Spinal cord (tissue), 10 donors: ENCODE results near the gene RAF1. TPM values are rescaled to one million over a fixed set of nuclear protein-coding genes. Genes with fewer than 3 reads are reported as not detected.

Source experiments
- DNase-seq, 6 donors: peaks; one replicate each; pipeline versions ENCODE4 v3.0.0 to v3.0.0-alpha.2; 2013 to 2015; ENCODE audit warnings: low spot score in 6 of 6, low read depth in 4 of 6
- H3K27ac ChIP-seq: one replicate; pipeline ENCODE4 v1.5.1; 2013; ENCODE audit warnings: low read depth, low read length, control low read depth
- H3K27me3 ChIP-seq: one replicate; pipeline ENCODE4 v1.6.1; 2013; ENCODE audit warnings: low read length; ENCODE audit not compliant: control insufficient read depth, insufficient read depth
- H3K36me3 ChIP-seq: one replicate; pipeline ENCODE4 v1.6.1; 2013; ENCODE audit warnings: low read length; ENCODE audit not compliant: control insufficient read depth, insufficient read depth
- H3K4me1 ChIP-seq: one replicate; pipeline ENCODE4 v1.6.1; 2013; ENCODE audit warnings: low read length; ENCODE audit not compliant: control insufficient read depth, insufficient read depth
- H3K4me3 ChIP-seq: one replicate; pipeline ENCODE4 v1.5.1; 2013; ENCODE audit warnings: low read depth, low read length, control low read depth
- H3K9me3 ChIP-seq: one replicate; pipeline ENCODE4 v1.6.1; 2013; ENCODE audit warnings: low read length; ENCODE audit not compliant: control insufficient read depth, insufficient read depth
- WGBS: methylation state at CpG from one replicate; pipeline ENCODE4 v1.1.5; 2013; ENCODE audit warnings: missing lambda C conversion rate; ENCODE audit not compliant: insufficient coverage; 5-methylcytosine and 5-hydroxymethylcytosine counted together
- polyA plus RNA-seq, 2 donors: library from polyadenylated mRNA; unstranded; fragments of 120-200 nt; gene quantifications; one replicate each; pipeline ENCODE4 v1.2.1, GENCODE V29; 2013; ENCODE audit not compliant: insufficient read length in 2 of 2
- total RNA-seq, 2 donors: library from RNA; depleted of rRNA in 1 of 2; stranded (reverse); fragments of 120-200 nt in 1 of 2; fragments of >200 nt in 1 of 2; gene quantifications; one replicate each; pipeline versions ENCODE4 v1.2.3 to v1.2.4, GENCODE V29; 2013 to 2014
- donor health status: healthy.

Gene RAF1
- total and polyA plus RNA-seq, 4 donors, result 109 to 135 (median 121) TPM

DNA sequence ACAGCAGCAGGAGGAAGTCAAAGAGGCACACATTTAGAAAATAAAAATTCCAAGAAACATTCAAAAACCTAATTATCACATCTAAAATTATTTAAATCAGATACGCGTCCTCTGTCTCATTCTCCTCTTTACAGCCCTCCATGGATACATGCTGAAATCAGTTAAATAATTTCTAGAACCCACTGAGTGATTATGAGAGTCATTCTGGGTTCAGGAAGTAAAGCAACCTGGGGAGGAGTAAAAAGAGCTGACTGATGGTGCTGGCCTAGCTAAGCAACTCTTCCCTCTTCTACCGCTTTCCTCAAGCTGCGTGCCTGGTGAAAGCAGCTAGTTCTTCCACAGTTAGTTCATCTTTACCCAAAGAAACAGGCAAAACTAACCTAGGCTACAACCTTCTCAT lies 48.7 kb downstream of the RAF1 start:
- H3K27ac ChIP-seq, result no peak overlapping the region
- DNase-seq, result peak in 1 of 6 donors; percentile 58
- no CpG with 5 or more reads among the region's 4 CpGs for WGBS
- H3K4me1 ChIP-seq, result no peaks in the 10 kb centered on the region
- H3K9me3 ChIP-seq, result no peaks in the 10 kb centered on the region
- H3K36me3 ChIP-seq, result peaks cover 19% of the 10 kb centered on the region
- H3K4me3 ChIP-seq, result no peak overlapping the region
- no peaks in the 10 kb centered on the region for H3K27me3 ChIP-seq

DNA sequence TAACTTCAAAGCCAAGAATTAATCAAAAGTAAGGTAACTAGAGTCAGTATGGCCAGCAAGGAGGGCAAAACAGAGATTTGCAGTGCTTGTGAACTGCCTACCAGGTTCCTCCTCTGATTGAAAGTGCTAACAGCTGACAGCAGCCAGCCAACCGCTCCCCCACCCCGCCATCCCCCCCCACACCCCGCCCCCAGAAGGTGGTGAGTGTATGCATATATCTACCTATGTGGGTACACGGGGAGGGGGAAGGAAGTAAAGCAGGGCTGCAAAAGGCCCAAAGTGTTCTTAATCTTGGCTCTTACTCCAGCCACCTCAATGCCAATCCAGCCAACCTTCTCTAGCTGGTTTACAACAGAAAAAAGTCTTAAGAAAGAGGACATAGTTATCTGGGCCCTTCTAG lies 50.7 kb downstream of the RAF1 start:
- no peak overlapping the region for H3K27ac ChIP-seq
- H3K27me3 ChIP-seq, result no peaks in the 10 kb centered on the region
- no peaks in the 10 kb centered on the region for H3K9me3 ChIP-seq
- H3K36me3 ChIP-seq, result peaks cover 19% of the 10 kb centered on the region
- WGBS, result no CpG with 5 or more reads among the region's 4 CpGs
- no peak overlapping the region for H3K4me3 ChIP-seq
- no peak for DNase-seq
- no peaks in the 10 kb centered on the region for H3K4me1 ChIP-seq

DNA sequence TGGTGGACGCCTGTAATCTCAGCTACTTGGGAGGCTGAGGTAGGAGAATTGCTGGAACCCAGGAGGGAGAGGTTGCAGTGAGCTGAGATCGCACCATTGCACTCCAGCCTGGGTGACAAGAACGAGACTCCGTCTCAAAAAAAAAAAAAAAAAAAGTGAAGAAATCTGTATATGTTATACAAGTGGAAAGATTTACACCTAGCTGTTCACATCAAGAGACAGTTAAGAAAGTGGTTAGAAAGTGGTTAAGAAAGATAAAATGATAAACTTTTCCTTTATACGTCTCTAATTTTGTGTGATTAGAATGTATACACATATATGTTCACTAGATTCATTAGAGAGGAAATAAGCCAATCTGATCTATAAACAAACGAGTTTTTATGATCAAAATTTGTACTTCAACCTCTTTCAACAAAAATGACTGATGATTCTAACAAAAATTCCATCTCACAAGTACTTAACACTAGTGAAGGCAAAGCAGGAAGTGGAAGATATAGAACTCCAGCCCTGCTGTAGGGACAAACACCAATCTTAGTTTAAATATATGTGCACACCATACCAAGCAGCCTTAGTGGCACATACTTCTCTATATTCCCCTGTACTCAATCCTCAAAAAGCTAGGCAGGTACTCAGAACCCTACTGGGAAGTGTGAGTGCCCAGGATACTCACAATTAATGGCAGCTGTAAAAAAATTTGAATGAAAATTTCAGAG lies 51.2 kb downstream of the RAF1 start:
- H3K4me3 ChIP-seq, result no peak overlapping the region
- 100% methylated on average over 1 of the region's 6 CpGs for WGBS
- no peaks in the 10 kb centered on the region for H3K27me3 ChIP-seq
- no peaks in the 10 kb centered on the region for H3K9me3 ChIP-seq
- peaks cover 19% of the 10 kb centered on the region for H3K36me3 ChIP-seq
- H3K27ac ChIP-seq, result no peak overlapping the region
- no peaks in the 10 kb centered on the region for H3K4me1 ChIP-seq
- DNase-seq, result no peak

DNA sequence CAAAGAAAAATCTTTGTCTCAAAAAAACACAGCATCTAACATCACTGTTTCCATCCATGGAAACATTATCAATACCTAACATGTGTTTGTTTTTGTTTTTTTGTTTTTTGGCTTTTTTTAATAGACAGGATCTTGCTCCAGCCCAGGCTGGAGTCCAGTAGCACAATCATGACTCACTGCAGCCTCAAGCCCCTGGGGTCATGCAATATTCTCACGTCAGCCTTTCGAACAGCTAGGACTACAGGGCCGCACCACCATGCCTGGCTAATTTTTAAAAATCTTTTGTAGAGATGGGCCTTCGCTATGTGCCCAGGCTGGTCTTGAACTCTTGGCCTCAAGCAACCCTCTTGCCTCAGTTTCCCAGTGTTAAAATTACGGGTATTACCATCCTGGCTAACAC lies 52.8 kb downstream of the RAF1 start:
- Histone ChIP-seq H3K4me3 (no peak overlapping the region), H3K36me3 (peaks cover 19% of the 10 kb centered on the region), H3K27ac (no peak overlapping the region), H3K9me3 (no peaks in the 10 kb centered on the region), H3K27me3 (no peaks in the 10 kb centered on the region), H3K4me1 (no peaks in the 10 kb centered on the region)
- DNase-seq, result no peak
- 69% methylated on average over 4 of the region's 5 CpGs for WGBS

DNA sequence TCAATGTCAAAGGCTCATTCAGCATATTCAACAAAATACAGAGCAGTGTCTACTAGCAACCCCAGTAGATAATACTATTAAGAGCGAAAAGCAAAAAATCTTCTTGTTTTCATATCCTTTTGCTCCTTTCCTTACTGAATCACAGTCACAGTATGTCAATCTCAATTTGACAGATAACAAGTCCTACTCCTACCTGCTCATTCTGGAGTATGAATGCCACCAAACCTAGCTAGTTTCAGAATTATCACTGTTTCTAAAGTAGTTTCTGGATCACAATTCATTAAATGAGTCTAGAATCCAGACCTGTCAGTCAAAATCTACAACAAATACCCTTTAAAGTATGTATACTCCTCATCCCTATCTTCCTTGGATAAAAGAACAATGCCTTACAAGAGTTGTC lies 55.5 kb downstream of the RAF1 start:
- no peak overlapping the region for H3K4me3 ChIP-seq
- no peaks in the 10 kb centered on the region for H3K9me3 ChIP-seq
- H3K36me3 ChIP-seq, result peaks cover 19% of the 10 kb centered on the region
- no CpG with 5 or more reads among the region's 1 CpG for WGBS
- H3K4me1 ChIP-seq, result no peaks in the 10 kb centered on the region
- DNase-seq, result no peak
- no peaks in the 10 kb centered on the region for H3K27me3 ChIP-seq
- H3K27ac ChIP-seq, result no peak overlapping the region

DNA sequence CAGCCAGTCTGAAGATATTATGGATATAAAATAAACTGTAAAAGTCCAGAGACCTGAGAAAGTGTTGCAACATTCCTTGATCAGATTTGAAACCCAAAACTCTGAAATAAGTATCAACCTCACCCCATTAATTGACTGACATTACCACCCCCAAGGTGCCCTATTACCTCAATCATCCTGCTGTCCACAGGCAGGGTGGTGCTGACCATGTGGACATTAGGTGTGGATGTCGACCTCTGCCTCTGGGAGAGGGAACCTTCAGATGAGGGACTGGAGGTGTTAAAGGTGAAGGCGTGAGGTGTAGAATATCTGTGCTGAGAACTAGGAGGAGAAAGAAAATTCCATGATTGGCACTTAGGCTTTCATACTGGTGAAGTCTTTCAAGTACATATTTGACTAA lies 59.9 kb downstream of the RAF1 start:
- Histone ChIP-seq H3K4me3 (no peak overlapping the region), H3K9me3 (no peaks in the 10 kb centered on the region), H3K27ac (no peak overlapping the region), H3K27me3 (no peaks in the 10 kb centered on the region), H3K4me1 (no peaks in the 10 kb centered on the region), H3K36me3 (peaks cover 17% of the 10 kb centered on the region)
- WGBS, result 100% methylated on average over 1 of the region's 2 CpGs
- DNase-seq, result no peak

DNA sequence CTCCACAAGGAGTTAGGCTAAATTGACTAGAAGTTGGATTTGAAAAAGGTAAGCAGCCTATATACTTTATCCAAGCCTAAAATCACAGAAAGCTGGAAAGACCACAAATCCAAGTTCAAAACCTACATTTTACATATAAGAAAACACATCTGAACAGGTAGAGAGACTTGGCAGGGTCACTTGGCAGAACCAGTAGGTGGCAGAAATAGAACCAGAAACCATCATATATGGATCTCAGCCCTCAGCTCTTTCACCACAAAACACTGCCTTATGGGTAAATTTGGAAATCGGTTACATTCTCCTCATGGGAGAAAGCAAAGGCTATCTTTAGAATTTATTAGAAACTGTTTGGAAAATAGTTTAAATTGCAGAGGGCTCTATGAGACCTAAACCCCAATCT lies 62.8 kb downstream of the RAF1 start:
- H3K27me3 ChIP-seq, result no peaks in the 10 kb centered on the region
- H3K27ac ChIP-seq, result no peak overlapping the region
- no peaks in the 10 kb centered on the region for H3K9me3 ChIP-seq
- peak in 1 of 6 donors; percentile 23 for DNase-seq
- no peak overlapping the region for H3K4me3 ChIP-seq
- no peaks in the 10 kb centered on the region for H3K4me1 ChIP-seq
- WGBS, result no CpG with 5 or more reads among the region's 1 CpG
- H3K36me3 ChIP-seq, result peaks cover 30% of the 10 kb centered on the region

DNA sequence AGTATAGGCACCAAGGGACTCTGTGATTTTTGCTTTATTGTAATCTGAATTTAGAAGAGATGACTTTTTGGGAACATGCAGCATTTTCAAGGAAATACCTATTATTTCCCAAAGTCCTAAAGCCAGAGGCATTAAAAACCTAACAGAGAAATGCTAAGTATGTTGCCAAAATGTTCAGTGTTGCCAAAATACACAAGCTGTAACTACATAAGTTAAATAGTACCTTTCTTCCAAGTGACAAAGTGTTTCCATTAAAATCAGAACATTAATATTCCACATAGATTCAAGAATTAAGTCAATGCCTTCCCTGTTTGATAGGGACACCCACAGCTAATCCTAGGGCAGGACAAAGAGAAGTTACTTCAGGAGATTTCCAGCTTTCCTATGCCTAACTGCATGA lies 65.0 kb downstream of the RAF1 start:
- Histone ChIP-seq H3K27me3 (no peaks in the 10 kb centered on the region), H3K27ac (no peak overlapping the region), H3K4me3 (no peak overlapping the region), H3K4me1 (no peaks in the 10 kb centered on the region), H3K36me3 (peaks cover 40% of the 10 kb centered on the region), H3K9me3 (no peaks in the 10 kb centered on the region)
- no peak for DNase-seq

DNA sequence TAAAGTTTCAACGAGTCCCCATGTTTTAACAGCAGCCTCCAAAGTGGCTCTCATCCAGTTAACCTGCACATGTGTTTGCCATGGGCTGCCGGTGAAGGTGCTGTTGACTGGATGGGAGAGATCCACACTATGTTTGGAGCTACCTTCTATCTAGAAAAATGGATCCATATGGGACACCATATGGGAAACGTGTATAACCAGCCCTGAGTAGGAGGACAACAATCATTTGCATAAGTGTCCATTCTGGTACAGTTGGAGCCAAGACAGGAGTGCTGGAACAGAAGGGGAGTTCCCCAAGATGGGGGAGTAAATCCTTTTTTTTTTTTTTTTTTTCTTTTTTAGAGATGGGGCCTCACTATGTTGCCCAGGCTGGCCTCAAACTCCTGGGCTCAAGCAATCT lies 70.4 kb downstream of the RAF1 start:
- 100% methylated on average over 2 of the region's 3 CpGs for WGBS

DNA sequence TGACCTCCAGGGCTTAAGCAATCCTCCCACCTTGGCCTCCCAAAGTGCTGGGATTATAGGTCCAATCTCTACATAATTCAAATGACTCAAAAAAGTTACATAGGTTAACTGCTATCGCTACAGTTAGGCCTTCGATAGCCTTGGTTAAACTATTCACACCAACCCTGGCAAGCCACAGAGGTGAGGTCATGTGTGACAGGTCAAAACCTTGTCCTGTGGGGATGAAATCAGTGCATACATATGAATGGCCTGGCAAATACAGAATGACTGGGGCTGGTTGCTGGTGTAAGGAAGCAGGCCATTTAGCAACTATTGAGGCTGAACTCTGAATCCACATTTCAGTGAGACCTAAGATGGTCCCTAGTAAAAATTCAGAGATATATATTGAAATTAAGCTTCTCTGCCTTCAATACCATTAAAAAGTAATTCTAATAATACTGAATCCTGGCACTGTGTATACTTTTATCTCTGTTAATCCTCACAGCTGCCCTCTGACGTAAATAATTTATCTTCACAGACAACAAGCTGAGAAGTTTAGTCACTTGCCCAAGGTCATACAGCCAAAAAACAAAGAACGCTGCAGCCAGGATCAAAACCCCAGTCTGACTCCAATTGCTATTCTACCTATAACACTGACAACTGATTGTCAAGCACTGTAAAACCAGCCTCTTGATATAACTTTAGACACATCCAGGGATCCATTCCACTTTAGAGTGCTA lies 71.8 kb downstream of the RAF1 start:
- no peaks in the 10 kb centered on the region for H3K4me1 ChIP-seq
- H3K27ac ChIP-seq, result no peak overlapping the region
- H3K9me3 ChIP-seq, result no peaks in the 10 kb centered on the region
- peaks cover 71% of the 10 kb centered on the region for H3K36me3 ChIP-seq
- H3K4me3 ChIP-seq, result no peak overlapping the region
- no peak for DNase-seq
- H3K27me3 ChIP-seq, result no peaks in the 10 kb centered on the region
- WGBS, result 91% methylated on average over 2 of the region's 4 CpGs

More for the DNA sequence above, 70.4 kb downstream of the RAF1 start:
- Histone ChIP-seq H3K36me3 (peaks cover 79% of the 10 kb centered on the region), H3K9me3 (no peaks in the 10 kb centered on the region), H3K27me3 (no peaks in the 10 kb centered on the region), H3K4me1 (no peaks in the 10 kb centered on the region), H3K4me3 (no peak overlapping the region), H3K27ac (no peak overlapping the region)
- DNase-seq, result peak in 1 of 6 donors; percentile 77
